ENCODE data around the gene FGF19.

DNA sequence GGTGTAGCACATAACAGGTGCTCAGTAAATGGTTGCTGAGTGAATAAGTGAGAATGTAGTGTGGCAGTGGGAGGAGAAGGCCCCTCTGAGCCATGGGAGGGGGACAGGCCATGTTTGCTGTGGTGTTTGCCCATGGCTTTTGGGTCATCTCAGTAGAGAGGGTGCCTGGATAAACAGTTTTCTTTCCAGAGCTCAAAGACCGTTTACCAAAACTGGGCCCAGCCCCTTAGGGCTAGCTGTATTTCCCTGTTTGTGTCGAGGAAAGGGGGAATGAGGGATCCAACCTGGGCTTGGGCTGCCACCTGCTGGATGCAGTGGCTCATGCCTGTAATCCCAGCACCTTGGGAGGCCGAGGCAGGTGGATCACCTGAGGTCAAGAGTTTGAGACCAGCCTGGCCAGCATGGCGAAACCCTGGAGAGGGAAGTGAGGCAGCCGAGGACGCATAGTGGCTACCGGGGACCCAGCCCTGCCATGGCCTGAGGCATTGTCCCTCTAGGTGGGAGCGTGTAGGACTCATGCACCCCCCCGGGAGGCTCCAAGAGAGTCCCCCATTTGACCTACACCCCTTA is 20.0 kb downstream of the FGF19 start:
- no peak for TF ChIP-seq EP300 (conservative IDR thresholded peaks at IDR 0.05; ENCODE audit: poor library complexity, severe bottlenecking)
- TF ChIP-seq, protein P1, sequence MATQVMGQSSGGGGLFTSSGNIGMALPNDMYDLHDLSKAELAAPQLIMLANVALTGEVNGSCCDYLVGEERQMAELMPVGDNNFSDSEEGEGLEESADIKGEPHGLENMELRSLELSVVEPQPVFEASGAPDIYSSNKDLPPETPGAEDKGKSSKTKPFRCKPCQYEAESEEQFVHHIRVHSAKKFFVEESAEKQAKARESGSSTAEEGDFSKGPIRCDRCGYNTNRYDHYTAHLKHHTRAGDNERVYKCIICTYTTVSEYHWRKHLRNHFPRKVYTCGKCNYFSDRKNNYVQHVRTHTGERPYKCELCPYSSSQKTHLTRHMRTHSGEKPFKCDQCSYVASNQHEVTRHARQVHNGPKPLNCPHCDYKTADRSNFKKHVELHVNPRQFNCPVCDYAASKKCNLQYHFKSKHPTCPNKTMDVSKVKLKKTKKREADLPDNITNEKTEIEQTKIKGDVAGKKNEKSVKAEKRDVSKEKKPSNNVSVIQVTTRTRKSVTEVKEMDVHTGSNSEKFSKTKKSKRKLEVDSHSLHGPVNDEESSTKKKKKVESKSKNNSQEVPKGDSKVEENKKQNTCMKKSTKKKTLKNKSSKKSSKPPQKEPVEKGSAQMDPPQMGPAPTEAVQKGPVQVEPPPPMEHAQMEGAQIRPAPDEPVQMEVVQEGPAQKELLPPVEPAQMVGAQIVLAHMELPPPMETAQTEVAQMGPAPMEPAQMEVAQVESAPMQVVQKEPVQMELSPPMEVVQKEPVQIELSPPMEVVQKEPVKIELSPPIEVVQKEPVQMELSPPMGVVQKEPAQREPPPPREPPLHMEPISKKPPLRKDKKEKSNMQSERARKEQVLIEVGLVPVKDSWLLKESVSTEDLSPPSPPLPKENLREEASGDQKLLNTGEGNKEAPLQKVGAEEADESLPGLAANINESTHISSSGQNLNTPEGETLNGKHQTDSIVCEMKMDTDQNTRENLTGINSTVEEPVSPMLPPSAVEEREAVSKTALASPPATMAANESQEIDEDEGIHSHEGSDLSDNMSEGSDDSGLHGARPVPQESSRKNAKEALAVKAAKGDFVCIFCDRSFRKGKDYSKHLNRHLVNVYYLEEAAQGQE (IDR thresholded peaks at IDR 0.05; ENCODE audit: borderline replicate concordance): no peak
- TF ChIP-seq, protein P2, sequence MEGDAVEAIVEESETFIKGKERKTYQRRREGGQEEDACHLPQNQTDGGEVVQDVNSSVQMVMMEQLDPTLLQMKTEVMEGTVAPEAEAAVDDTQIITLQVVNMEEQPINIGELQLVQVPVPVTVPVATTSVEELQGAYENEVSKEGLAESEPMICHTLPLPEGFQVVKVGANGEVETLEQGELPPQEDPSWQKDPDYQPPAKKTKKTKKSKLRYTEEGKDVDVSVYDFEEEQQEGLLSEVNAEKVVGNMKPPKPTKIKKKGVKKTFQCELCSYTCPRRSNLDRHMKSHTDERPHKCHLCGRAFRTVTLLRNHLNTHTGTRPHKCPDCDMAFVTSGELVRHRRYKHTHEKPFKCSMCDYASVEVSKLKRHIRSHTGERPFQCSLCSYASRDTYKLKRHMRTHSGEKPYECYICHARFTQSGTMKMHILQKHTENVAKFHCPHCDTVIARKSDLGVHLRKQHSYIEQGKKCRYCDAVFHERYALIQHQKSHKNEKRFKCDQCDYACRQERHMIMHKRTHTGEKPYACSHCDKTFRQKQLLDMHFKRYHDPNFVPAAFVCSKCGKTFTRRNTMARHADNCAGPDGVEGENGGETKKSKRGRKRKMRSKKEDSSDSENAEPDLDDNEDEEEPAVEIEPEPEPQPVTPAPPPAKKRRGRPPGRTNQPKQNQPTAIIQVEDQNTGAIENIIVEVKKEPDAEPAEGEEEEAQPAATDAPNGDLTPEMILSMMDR (IDR thresholded peaks at IDR 0.05; ENCODE audit: poor library complexity, severe bottlenecking): no peak
- no peak for TF ChIP-seq SMC3 (conservative IDR thresholded peaks at IDR 0.05; ENCODE audit: poor library complexity)
- TF ChIP-seq RAD21 (conservative IDR thresholded peaks at IDR 0.05): no peak
- TF ChIP-seq EZH2 (IDR thresholded peaks at IDR 0.05; ENCODE audit: borderline replicate concordance, insufficient read depth, low read length, poor library complexity, severe bottlenecking): no peak
- TF ChIP-seq POLR2AphosphoS5 (IDR thresholded peaks at IDR 0.05): no peak
- no peak for TF ChIP-seq MXI1 (conservative IDR thresholded peaks at IDR 0.05; ENCODE audit: poor library complexity, severe bottlenecking)
- no peak for TF ChIP-seq TAF1 (IDR thresholded peaks at IDR 0.05; ENCODE audit: low read depth)
